ENCODE measurements around the gene ITPRID1.

ITPRID1 gene

DNA sequence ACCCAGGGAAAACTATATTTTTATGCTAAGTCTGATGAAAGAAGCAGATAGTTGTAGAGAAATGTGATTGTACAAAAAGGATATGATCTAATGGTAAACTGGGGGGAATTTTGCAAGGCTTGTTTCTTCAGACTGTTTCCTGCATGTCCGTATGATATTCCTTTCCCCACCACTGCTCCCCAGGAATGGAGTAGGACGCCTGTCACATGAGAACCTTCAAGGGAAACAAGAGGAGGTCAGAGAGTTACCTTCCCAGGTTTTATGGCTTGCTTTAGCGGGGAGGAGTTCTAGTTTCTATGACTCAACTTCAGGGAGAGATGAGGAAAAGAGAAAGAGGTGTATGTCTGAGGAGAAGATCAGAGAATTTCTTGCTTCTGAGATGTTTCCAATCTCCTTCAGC lies 16.4 kb upstream of the ITPRID1 start (continued):
- TF ChIP-seq, protein P1, sequence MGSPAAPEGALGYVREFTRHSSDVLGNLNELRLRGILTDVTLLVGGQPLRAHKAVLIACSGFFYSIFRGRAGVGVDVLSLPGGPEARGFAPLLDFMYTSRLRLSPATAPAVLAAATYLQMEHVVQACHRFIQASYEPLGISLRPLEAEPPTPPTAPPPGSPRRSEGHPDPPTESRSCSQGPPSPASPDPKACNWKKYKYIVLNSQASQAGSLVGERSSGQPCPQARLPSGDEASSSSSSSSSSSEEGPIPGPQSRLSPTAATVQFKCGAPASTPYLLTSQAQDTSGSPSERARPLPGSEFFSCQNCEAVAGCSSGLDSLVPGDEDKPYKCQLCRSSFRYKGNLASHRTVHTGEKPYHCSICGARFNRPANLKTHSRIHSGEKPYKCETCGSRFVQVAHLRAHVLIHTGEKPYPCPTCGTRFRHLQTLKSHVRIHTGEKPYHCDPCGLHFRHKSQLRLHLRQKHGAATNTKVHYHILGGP (tag by site-specific recombination; IDR thresholded peaks at IDR 0.05) = no peak

DNA sequence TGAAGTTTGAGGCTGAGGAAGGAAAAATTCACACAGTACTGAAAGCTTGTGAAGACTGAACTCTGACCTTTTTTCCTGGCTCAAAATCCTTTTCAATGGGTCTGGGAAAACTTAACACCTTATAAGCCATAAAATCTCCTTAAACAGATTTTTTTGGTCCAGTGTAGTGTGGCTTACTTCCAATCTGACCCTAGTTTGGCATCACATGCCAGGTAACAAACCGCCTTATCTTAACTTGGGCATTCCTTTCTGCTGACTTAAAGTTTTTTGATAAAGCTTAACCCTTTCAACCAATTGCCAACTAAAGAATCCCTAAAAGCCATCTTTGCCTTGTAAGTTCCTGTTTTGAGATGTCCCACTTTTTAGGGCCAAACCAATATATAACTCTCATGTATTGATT lies 13.2 kb upstream of the ITPRID1 start:
- TF ChIP-seq KLF16 (tag by site-specific recombination; IDR thresholded peaks at IDR 0.05) (no peak), PRDM1 (tag by site-specific recombination; IDR thresholded peaks at IDR 0.05) (no peak), ZNF2 (tag by site-specific recombination; IDR thresholded peaks at IDR 0.05) (no peak), RBAK (tag by site-specific recombination; IDR thresholded peaks at IDR 0.05) (no peak), ZNF132 (tag by site-specific recombination; IDR thresholded peaks at IDR 0.05; ENCODE audit: borderline replicate concordance) (no peak), ZNF292 (tag by site-specific recombination; IDR thresholded peaks at IDR 0.05; ENCODE audit: borderline replicate concordance, low read depth) (no peak), SCRT2 (tag by site-specific recombination; IDR thresholded peaks at IDR 0.05) (no peak), YY2 (tag by site-specific recombination; IDR thresholded peaks at IDR 0.05) (no peak)
- TF ChIP-seq, protein P2, sequence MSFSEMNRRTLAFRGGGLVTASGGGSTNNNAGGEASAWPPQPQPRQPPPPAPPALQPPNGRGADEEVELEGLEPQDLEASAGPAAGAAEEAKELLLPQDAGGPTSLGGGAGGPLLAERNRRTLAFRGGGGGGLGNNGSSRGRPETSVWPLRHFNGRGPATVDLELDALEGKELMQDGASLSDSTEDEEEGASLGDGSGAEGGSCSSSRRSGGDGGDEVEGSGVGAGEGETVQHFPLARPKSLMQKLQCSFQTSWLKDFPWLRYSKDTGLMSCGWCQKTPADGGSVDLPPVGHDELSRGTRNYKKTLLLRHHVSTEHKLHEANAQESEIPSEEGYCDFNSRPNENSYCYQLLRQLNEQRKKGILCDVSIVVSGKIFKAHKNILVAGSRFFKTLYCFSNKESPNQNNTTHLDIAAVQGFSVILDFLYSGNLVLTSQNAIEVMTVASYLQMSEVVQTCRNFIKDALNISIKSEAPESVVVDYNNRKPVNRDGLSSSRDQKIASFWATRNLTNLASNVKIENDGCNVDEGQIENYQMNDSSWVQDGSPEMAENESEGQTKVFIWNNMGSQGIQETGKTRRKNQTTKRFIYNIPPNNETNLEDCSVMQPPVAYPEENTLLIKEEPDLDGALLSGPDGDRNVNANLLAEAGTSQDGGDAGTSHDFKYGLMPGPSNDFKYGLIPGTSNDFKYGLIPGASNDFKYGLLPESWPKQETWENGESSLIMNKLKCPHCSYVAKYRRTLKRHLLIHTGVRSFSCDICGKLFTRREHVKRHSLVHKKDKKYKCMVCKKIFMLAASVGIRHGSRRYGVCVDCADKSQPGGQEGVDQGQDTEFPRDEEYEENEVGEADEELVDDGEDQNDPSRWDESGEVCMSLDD (tag by site-specific recombination; IDR thresholded peaks at IDR 0.05) = no peak

DNA sequence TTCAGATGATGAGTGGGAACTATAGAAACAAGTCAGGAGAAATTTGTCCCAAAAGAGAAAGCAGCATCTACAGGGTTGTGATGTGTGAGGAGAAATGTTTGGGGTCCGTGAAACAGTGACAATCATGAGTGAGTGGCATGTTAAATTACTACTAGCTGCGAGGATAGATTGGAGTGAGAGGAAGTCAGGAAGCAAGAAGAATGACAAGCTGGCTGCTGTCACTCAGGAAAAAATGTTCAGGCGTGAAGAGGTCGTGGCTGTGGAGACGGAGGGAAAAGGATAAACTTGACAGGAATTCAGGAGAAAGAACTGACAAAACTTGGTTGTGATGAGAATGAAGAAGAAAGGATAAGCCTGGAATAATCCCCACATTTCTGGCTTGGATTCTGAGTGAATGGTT lies 5.1 kb upstream of the ITPRID1 start:
- CTCF ChIA-PET = interaction anchor here (0.6 kb wide), 1 partner anchor 150 kb away, joined by 3 read pairs; no protein-coding TSS in a partner anchor
- POLR2A ChIA-PET = no interaction called here
- H3K27ac ChIP-seq (ENCODE audit: extremely low read depth, low read depth, low read length) = no peak overlapping the region

More for the DNA sequence above, 13.2 kb upstream of the ITPRID1 start:
- CTCF ChIA-PET = interaction anchor here (0.6 to 2.7 kb wide), 3 partner anchors 12 to 367 kb away, joined by 3 to 16 read pairs (median 4); no protein-coding TSS in a partner anchor
- Histone ChIP-seq H3K27ac (ENCODE audit: extremely low read depth, low read depth, low read length) (no peak overlapping the region), H3K4me3 (ENCODE audit: low read depth, low read length) (no peak overlapping the region), H3K36me3 (ENCODE audit: control insufficient read depth in 2 of 2, insufficient read depth in 1 of 2, low read length in 2 of 2) (no peaks in the 10 kb centered on the region), H3K4me1 (ENCODE audit: control insufficient read depth, insufficient read depth, low read length) (no peaks in the 10 kb centered on the region), H3K9me3 (ENCODE audit: control insufficient read depth, insufficient read depth, low read depth, low read length) (no peaks in the 10 kb centered on the region)
- POLR2A ChIA-PET = no interaction called here

More for the DNA sequence above, 5.1 kb upstream of the ITPRID1 start:
- Histone ChIP-seq H3K4me1 (ENCODE audit: control insufficient read depth, insufficient read depth, low read length) (no peaks in the 10 kb centered on the region), H3K4me3 (ENCODE audit: low read depth, low read length) (no peak overlapping the region), H3K9me3 (ENCODE audit: control insufficient read depth, insufficient read depth, low read depth, low read length) (no peaks in the 10 kb centered on the region), H3K36me3 (ENCODE audit: control insufficient read depth in 2 of 2, insufficient read depth in 1 of 2, low read length in 2 of 2) (no peaks in the 10 kb centered on the region)
- TF ChIP-seq, protein P3, sequence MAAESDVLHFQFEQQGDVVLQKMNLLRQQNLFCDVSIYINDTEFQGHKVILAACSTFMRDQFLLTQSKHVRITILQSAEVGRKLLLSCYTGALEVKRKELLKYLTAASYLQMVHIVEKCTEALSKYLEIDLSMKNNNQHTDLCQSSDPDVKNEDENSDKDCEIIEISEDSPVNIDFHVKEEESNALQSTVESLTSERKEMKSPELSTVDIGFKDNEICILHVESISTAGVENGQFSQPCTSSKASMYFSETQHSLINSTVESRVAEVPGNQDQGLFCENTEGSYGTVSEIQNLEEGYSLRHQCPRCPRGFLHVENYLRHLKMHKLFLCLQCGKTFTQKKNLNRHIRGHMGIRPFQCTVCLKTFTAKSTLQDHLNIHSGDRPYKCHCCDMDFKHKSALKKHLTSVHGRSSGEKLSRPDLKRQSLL (tag by site-specific recombination; IDR thresholded peaks at IDR 0.05) = no peak
- no peak for TF ChIP-seq ZNF114 (tag by site-specific recombination; IDR thresholded peaks at IDR 0.05)
- TF ChIP-seq, protein P4, sequence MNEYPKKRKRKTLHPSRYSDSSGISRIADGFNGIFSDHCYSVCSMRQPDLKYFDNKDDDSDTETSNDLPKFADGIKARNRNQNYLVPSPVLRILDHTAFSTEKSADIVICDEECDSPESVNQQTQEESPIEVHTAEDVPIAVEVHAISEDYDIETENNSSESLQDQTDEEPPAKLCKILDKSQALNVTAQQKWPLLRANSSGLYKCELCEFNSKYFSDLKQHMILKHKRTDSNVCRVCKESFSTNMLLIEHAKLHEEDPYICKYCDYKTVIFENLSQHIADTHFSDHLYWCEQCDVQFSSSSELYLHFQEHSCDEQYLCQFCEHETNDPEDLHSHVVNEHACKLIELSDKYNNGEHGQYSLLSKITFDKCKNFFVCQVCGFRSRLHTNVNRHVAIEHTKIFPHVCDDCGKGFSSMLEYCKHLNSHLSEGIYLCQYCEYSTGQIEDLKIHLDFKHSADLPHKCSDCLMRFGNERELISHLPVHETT (tag by site-specific recombination; IDR thresholded peaks at IDR 0.05) = no peak
- no peak for TF ChIP-seq FEZF1 (tag by site-specific recombination; IDR thresholded peaks at IDR 0.05)
- TF ChIP-seq ZNF37A (tag by site-specific recombination; IDR thresholded peaks at IDR 0.05) = no peak
- no peak for TF ChIP-seq ZBTB8A (tag by site-specific recombination; IDR thresholded peaks at IDR 0.05)

Measured in HEK293 (cell line).